Loucy (cell line): ENCODE data around the gene RPTOR.
"Not testable (repeated sequence)": the region's sequence is repeated elsewhere in the genome, so short reads cannot be mapped to it uniquely, and the experiment has no call there.

ENCODE experiments used
- H2AFZ ChIP-seq: fragments of 200-600 bp; sonication (generic); 2 replicates; pipeline ENCODE4 v1.6.0; 2016; ENCODE audit warnings: antibody characterized with exemption, mild to moderate bottlenecking, low read length, moderate library complexity
- H3F3A ChIP-seq: fragments of 200-600 bp; 2 replicates; pipeline ENCODE4 v1.6.0; 2016; ENCODE audit warnings: antibody characterized with exemption, low read depth, mild to moderate bottlenecking
- H3K27me3 ChIP-seq: fragments of 200-600 bp; sonication (generic); 2 replicates; pipeline ENCODE4 v1.6.1; 2014; ENCODE audit warnings: low read length, mild to moderate bottlenecking; ENCODE audit not compliant: insufficient read depth, poor library complexity, severe bottlenecking
- H3K36me3 ChIP-seq: fragments of 200-600 bp; sonication (generic); 2 replicates; pipeline ENCODE4 v1.6.1; 2016; ENCODE audit warnings: low read length; ENCODE audit not compliant: insufficient read depth
- H3K4me1 ChIP-seq: fragments of 200-600 bp; sonication (generic); 2 replicates; pipeline ENCODE4 v1.5.1; 2014; ENCODE audit warnings: low read length, mild to moderate bottlenecking; ENCODE audit not compliant: insufficient read depth, poor library complexity, severe bottlenecking
- H3K4me2 ChIP-seq: fragments of 200-600 bp; sonication (generic); 2 replicates; pipeline ENCODE4 v1.6.0; 2014; ENCODE audit warnings: antibody characterized with exemption, low read length, low read depth, mild to moderate bottlenecking; ENCODE audit not compliant: poor library complexity, severe bottlenecking
- H3K4me3 ChIP-seq: fragments of 200-600 bp; sonication (generic); 2 replicates; pipeline ENCODE4 v1.5.1; 2014; ENCODE audit warnings: low read length, mild to moderate bottlenecking, mixed read lengths; ENCODE audit not compliant: poor library complexity, severe bottlenecking
- H3K79me2 ChIP-seq: fragments of 200-600 bp; sonication (generic); 2 replicates; pipeline ENCODE4 v1.6.1; 2014; ENCODE audit warnings: low read length; ENCODE audit not compliant: insufficient read depth
- H3K9ac ChIP-seq: fragments of 200-600 bp; sonication (generic); 2 replicates; pipeline ENCODE4 v1.6.0; 2014; ENCODE audit warnings: mild to moderate bottlenecking, low read depth, low read length, moderate library complexity; ENCODE audit not compliant: poor library complexity, severe bottlenecking
- H3K9me2 ChIP-seq: fragments of 200-600 bp; sonication (generic); replicated peaks from 2 replicates; pipeline ENCODE4 v1.6.1; 2016; ENCODE audit warnings: low read depth, low read length, mixed read lengths
- H3K9me3 ChIP-seq: fragments of 200-600 bp; sonication (generic); 2 replicates; pipeline ENCODE4 v1.6.1; 2014; ENCODE audit warnings: mild to moderate bottlenecking, antibody characterized with exemption, low read length, low read depth; ENCODE audit not compliant: insufficient read depth
- H4K20me1 ChIP-seq: fragments of 200-600 bp; sonication (generic); 2 replicates; pipeline ENCODE4 v1.6.0; 2014; ENCODE audit warnings: antibody characterized with exemption, low read length, mild to moderate bottlenecking; ENCODE audit not compliant: insufficient read depth, poor library complexity, severe bottlenecking
- CTCF ChIP-seq: fragments of 200-600 bp; sonication (generic); conservative IDR thresholded peaks from 2 replicates; pipeline ENCODE4 v1.5.1; 2014; ENCODE audit warnings: mild to moderate bottlenecking, antibody characterized with exemption, low read length
- EZH2phosphoT487 ChIP-seq: fragments of 200-600 bp; IDR thresholded peaks from 2 replicates; pipeline ENCODE4 v1.6.1; 2018; ENCODE audit warnings: antibody characterized with exemption, mild to moderate bottlenecking, moderate library complexity, borderline replicate concordance

RPTOR gene

GRCh38 chr17:80876456-80876949 is 331.9 kb downstream of the RPTOR start:
- not testable (repeated sequence) for H3K27me3 ChIP-seq, H3K79me2 ChIP-seq, H3K9me2 ChIP-seq, H3K4me3 ChIP-seq, H4K20me1 ChIP-seq, H2AFZ ChIP-seq, H3K9me3 ChIP-seq, H3K36me3 ChIP-seq
- Histone ChIP-seq H3K4me2 (peak overlapping the region; percentile 54), H3K4me1 (peaks cover 60% of the 10 kb centered on the region), H3F3A (peaks cover 11% of the 10 kb centered on the region; the same call in 1 of the 2 replicates), H3K9ac (peak overlapping the region; percentile 61)

GRCh38 chr17:80876950-80877728 is 332.5 kb downstream of the RPTOR start:
- peak overlapping the region; percentile 51 for H3K4me3 ChIP-seq
- no peaks in the 10 kb centered on the region for H3K9me2 ChIP-seq
- H3K4me1 ChIP-seq: peaks cover 53% of the 10 kb centered on the region
- H2AFZ ChIP-seq: 0 out of 2 replicates have a peak overlapping the region, but pooled peaks have one; percentile 3
- no peaks in the 10 kb centered on the region for H3K9me3 ChIP-seq
- peaks cover 4% of the 10 kb centered on the region; the same call in 1 of the 2 replicates for H3K79me2 ChIP-seq
- H3K9ac ChIP-seq: peak overlapping the region; percentile 61
- H4K20me1 ChIP-seq: no peaks in the 10 kb centered on the region
- no peaks in the 10 kb centered on the region for H3K27me3 ChIP-seq
- peaks cover 12% of the 10 kb centered on the region; the same call in 1 of the 2 replicates for H3K36me3 ChIP-seq
- peaks cover 5% of the 10 kb centered on the region; the same call in 1 of the 2 replicates for H3F3A ChIP-seq
- peak overlapping the region; percentile 54 for H3K4me2 ChIP-seq
- TF ChIP-seq EZH2phosphoT487: no peak
- no peak for TF ChIP-seq CTCF

GRCh38 chr17:80877729-80878303 is 333.2 kb downstream of the RPTOR start:
- H3K79me2 ChIP-seq: peaks cover 4% of the 10 kb centered on the region; the same call in 1 of the 2 replicates
- H3K9me2 ChIP-seq: no peaks in the 10 kb centered on the region
- H3K36me3 ChIP-seq: peaks cover 15% of the 10 kb centered on the region; the same call in 1 of the 2 replicates
- H3K4me1 ChIP-seq: peaks cover 46% of the 10 kb centered on the region
- peak overlapping the region; percentile 51 for H3K4me3 ChIP-seq
- no peak overlapping the region for H2AFZ ChIP-seq
- no peaks in the 10 kb centered on the region for H3K27me3 ChIP-seq
- TF ChIP-seq EZH2phosphoT487: no peak
- TF ChIP-seq CTCF: no peak
- H3F3A ChIP-seq: peaks cover 2% of the 10 kb centered on the region; the same call in 1 of the 2 replicates
- H4K20me1 ChIP-seq: no peaks in the 10 kb centered on the region
- peak overlapping the region; percentile 61 for H3K9ac ChIP-seq
- no peaks in the 10 kb centered on the region for H3K9me3 ChIP-seq
- peak overlapping the region; percentile 54 for H3K4me2 ChIP-seq
